AG09319 (cell line): ENCODE results near the gene LMO7.

ENCODE experiments used
- DNase-seq: peaks from one replicate; pipeline ENCODE4 v3.0.0-alpha.2; 2010; ENCODE audit warnings: low read depth; ENCODE audit errors: extremely low read depth
- CTCF ChIP-seq: IDR thresholded peaks from 2 replicates; pipeline ENCODE4 v1.5.1; 2011; ENCODE audit warnings: low read depth, mild to moderate bottlenecking, inconsistent platforms, low read length, moderate library complexity

LMO7 gene

GRCh38 chr13:75612354-75612753 lies 23.8 kb upstream of the LMO7 start:
- no peak for TF ChIP-seq CTCF

GRCh38 chr13:75617230-75617629 lies 18.9 kb upstream of the LMO7 start:
- no peak for DNase-seq
- TF ChIP-seq CTCF: no peak

More at GRCh38 chr13:75612354-75612753, 23.8 kb upstream of the LMO7 start:
- no peak for DNase-seq

- no peak for TF ChIP-seq CTCF
- no peak for DNase-seq
Observed at GRCh38 chr13:75618308-75618707, 17.8 kb upstream of the LMO7 start.

- TF ChIP-seq CTCF: no peak
- DNase-seq: no peak
Observed at GRCh38 chr13:75620020-75620419, 16.1 kb upstream of the LMO7 start.

- no peak for DNase-seq
- no peak for TF ChIP-seq CTCF
Observed at GRCh38 chr13:75621147-75621546, 15.0 kb upstream of the LMO7 start.

- DNase-seq: no peak
- no peak for TF ChIP-seq CTCF
Observed at GRCh38 chr13:75628801-75629200, 7.3 kb upstream of the LMO7 start.

- no peak for TF ChIP-seq CTCF
- no peak for DNase-seq
Observed at GRCh38 chr13:75633285-75633684, 2.8 kb upstream of the LMO7 start.
